Left renal pelvis (tissue), 4 donors: ENCODE data around the gene ONECUT1. TPM values are rescaled to one million over a fixed set of nuclear protein-coding genes. Genes with fewer than 3 reads are reported as not detected.
"Not testable (repeated sequence)": the region's sequence is repeated elsewhere in the genome, so short reads cannot be mapped to it uniquely, and the experiment has no call there.

Source experiments
- DNase-seq, 4 donors: peaks; one replicate each; pipeline ENCODE4 v3.0.0-alpha.2; 2013; ENCODE audit warnings: low read depth in 4 of 4, low spot score in 3 of 4
- polyA plus RNA-seq, 4 donors: library from polyadenylated mRNA; unstranded; fragments of 120-200 nt; gene quantifications; one replicate each; pipeline ENCODE4 v1.2.1, GENCODE V29; 2013; ENCODE audit not compliant: insufficient read length in 4 of 4

Gene ONECUT1
- polyA plus RNA-seq, result under 1 TPM in 3 of 4 donors, not detected in 1; 0.14 to 0.29 (median 0.20) TPM

DNA sequence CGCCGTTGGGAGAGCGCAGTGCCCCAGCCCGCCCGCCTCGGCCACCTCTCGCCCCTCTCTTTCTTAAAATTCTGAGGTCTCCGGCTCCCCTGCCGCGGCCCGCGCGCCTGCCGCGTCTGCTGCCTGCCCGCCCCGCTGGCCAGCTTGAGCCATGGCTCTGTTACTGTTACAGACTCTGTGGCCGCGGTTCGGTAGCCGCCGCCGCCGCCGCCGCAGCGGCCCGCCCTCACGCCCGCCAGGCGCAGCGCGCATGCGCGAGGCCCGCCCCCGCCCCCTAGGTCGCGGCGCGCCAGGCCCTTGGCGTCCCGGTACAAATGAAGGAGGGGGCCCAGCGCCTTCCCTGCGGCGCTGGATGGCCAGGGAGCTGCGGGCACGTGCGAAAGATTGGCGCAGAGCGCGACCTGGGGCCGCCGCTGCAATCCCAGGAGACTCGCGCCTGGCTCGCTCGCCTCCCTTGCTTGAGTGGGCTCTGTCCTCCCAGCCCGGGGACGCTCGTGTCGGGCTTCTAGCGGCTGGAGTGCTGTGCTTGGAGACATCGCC lies at the start of gene ONECUT1:
Gene ONECUT1 (minus strand): TSS at position 168 of the 540 bp plus-strand sequence. CDS start 452 bp downstream, outside the sequence.
- DNase-seq, result no peak

DNA sequence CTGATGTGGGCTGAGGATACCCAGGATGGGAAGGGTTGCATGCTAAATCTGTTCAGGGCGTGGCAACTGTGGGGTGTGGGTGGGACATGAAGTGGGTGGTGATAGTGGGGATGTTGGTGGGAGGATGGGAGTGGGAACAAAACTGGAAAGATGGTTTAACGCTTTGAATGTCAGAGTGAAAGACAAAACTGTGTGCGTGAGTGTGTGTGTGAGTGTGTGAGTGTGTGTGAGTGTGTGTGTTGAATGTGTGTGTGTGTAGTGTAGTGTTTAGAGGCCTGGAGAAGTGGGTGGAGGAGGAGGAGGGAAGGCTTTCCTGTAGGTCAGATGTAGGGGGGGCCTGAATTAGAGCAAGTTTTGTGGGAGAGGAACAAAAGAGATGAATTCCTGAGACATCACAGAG lies 44.2 kb upstream of the ONECUT1 start:
- DNase-seq, result no peak

- not testable (repeated sequence) for DNase-seq
These were observed 34.2 kb upstream of the ONECUT1 start for GRCh38 chr15:52824169-52824942.

GRCh38 chr15:52822475-52822874 lies 32.3 kb upstream of the ONECUT1 start:
- no peak for DNase-seq

DNA sequence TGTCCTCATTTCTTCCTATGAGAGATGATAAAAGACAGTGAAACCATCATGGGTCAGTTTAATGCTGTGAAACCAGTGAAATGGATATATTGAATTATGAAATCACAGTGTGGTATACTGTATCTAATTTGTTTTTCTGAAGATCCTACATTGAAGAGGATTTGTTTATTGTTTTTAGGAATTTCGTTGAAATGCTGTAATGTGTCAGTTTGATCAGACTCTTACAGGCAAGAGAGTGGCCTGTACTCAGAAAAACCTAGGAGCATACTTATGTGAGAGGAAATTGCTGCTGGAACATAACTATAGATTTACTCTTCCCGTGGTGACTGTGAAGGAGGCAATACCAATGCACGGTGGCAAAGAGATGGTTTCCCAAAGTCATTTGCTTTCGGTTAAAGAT lies 29.1 kb upstream of the ONECUT1 start:
- DNase-seq, result no peak

DNA sequence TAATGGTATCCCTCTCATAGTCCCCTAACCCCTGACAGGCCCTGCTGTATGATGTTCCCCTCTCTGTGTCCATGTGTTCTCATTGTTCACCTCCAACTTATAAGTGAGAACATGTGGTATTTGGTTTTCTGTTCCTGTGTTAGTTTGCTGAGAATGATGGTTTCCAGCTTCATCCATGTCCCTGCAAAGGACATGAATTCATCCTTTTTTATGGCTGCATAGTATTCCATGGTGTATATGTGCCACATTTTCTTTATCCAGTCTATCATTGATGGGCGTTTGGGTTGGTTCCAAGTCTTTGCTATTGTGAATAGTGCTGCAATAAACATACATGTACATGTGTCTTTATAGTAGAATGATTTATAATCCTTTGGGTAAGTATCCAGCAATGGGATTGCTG lies 25.8 kb upstream of the ONECUT1 start:
- not testable (repeated sequence) for DNase-seq

DNA sequence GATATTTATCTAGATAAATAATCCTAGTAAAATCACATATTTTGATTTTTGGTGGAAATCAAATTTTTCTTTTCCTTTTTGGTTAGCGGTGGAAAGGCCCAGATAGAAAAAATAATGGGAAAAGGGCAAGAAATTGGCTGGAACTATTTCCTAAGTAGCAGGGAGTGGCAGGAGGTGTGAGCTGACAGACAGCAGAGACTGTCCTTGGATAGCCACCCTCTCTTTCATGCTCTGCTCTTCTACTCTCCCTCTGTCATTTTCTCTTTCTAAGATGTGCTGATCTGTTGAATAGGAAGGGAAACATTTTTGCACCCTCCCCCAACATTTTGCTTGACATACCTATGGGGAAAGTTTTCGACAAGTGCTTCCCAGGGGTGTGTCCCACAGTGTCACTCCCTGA lies 18.9 kb upstream of the ONECUT1 start:
- no peak for DNase-seq

DNA sequence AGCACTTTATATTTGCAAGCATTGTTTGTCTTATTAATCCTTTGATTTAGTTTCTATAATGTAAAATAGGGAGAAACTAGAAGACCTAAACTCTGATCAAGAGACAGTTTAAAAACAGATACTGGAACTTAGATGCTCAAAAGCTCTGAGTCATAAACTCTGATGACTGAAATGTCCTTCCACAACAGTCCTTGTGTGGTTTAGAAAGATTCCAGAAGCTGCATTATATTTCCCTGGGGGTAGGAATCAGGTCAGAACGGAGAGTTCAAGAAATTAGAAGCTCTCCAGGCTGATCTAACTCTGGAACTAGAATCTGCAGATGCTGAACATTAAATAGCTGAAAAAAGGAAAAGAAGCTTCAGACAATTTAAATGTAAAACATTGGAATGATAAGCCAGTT lies 18.3 kb upstream of the ONECUT1 start:
- DNase-seq, result no peak

DNA sequence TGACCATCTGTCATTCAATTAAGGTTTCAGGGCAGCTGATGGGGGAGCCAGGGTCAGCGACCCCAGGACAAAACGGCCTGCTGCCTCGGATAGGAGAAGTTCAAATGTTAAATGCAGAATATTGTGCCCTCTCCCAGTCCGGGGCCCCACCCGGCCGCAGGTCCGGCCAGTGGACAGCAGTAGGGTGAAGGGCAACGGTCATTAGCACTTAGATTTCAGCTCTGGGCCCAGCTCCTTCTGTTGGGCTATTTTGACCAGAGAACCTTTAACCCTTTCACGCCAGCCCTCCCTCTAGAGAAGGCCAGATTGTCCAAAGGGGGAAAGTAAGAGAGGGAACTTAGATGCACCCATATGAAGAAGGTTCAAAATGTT lies 16.1 kb upstream of the ONECUT1 start:
- no peak for DNase-seq

DNA sequence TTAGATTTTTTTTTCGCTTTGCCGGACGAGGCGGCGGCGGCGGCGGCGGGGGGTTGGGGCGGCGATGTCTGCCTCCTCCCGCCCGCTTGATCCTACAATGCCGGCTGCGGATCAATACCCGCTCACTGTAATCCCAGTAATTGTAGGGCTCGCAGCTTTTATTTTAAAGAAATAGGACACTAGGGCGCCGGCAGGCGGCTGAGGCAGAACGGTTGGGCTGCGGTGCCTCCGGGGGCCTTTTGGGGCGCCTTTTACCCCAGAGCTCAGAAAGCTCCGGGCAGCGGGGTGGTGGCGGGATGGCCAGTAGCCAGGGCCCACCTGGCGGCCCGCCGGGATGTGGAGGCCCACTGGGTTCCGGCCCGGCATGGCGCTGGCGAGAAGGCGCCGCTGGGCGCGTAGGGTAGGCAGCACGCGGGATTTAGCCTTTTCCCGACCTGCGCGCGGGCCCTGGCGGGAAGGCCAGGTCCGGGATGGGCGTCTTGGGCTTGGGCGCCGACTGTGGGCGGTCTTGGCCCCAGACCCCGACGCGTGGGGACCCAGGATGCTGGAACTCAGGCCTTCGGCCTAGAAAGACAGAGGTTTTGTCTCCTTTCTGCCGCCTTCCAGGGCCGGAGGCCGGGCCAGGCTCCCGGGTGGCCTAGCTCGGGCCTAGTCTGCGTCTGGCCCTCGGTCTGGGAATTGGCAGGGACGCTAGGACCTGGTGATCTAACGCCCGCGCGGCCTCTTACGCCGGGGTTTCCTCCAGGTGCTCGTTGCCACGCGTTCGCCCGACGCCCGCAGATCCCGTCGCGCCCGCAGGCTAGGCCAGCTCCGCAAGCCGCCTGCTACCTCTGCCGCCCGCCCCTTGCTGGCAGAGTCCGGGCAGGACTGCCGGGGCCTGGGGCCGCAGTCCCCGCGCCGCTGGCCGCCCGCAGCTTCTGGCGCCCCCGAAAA lies 15.5 kb upstream of the ONECUT1 start:
- DNase-seq, result no peak

- no peak for DNase-seq
These were observed 14.5 kb upstream of the ONECUT1 start for GRCh38 chr15:52804526-52805081.

- no peak for DNase-seq
These were observed 13.6 kb upstream of the ONECUT1 start for GRCh38 chr15:52803467-52804306.

GRCh38 chr15:52803108-52803466 lies 13.0 kb upstream of the ONECUT1 start:
- no peak for DNase-seq

DNA sequence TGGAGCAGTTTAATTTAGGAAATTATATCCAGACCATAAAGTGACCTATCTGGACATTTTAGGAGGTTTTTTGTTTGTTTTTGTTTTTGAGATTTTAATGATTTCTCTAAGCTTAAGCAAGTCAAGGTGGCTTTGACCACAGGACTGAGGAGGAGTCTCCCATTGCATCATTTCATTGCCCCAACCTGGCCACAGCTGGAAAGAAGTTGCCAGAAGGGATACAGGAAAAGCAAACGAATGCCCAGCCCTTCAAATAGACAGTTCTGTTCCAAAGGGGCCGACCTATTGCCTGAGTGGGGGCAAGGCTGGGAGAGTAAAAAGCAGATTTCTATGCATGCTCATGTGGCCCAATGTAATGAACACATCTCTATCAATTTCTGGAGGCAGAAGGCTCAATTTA lies 12.0 kb upstream of the ONECUT1 start:
- DNase-seq, result no peak

DNA sequence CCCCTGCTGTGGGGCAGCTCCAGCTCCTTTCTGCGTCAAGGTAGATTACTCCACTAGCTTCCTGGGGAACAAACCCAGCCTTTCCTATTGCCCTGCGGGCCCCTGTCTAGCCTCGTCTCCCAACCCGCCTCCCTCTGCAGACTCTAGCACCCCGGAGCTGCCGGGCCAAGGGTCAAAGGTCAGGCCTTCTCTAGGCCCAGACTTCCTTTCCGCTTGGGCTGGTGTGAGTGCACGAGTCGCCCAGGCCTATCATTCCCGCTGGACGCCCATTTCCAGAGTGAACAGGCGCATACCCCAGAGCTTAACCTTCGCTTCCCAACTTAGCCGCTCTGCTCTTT lies 11.6 kb upstream of the ONECUT1 start:
- no peak for DNase-seq

DNA sequence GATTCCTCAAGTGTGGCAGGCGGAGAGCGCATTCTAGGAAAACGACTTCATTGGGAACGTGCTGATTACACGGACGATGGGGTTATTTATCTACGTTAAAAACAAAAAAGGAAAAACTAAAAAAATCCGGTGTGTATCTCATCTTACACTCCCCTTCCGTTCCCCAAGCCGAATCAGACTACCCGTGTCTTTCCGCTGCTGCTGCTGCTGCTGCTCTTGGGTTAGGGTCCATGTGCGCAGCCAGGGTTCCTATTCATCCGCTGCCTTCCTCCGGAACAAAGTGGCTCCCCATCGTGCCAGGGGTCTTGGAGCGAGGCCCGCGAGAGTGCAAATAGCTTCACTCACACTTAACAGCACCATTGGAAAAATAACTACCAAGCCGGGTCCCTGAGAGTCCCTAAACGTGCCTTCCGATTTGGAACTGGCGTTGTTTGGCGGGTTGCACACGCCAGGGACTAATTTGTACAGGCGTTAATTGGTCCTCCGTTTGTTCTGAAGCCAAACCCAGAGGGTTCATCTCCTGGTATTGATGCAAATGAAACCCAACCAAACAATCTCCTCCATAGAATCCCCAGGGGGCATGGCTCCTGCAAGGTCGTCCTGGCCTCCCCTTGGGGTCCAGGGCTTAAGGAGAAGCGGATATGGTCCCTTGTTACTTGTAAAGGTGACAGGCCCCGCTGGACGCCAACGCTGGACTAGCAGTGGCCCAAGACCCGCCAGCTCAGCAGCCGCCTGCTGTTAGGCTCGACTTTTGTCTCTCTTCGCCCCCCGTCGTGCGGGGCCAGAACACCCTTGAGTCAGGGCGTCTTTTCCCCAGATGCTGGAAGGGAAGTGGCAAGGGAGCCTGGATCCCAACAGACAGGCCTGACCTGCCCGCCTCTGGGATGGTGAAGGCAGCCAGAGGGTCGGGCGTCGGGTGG lies 11.0 kb upstream of the ONECUT1 start:
- DNase-seq, result no peak

GRCh38 chr15:52799145-52799811 lies 9.1 kb upstream of the ONECUT1 start:
- no peak for DNase-seq

- DNase-seq, result no peak
These were observed 8.5 kb upstream of the ONECUT1 start for GRCh38 chr15:52798529-52799101.
